Measurements from ENCODE around the gene ZNF329.

Gene ZNF329

DNA sequence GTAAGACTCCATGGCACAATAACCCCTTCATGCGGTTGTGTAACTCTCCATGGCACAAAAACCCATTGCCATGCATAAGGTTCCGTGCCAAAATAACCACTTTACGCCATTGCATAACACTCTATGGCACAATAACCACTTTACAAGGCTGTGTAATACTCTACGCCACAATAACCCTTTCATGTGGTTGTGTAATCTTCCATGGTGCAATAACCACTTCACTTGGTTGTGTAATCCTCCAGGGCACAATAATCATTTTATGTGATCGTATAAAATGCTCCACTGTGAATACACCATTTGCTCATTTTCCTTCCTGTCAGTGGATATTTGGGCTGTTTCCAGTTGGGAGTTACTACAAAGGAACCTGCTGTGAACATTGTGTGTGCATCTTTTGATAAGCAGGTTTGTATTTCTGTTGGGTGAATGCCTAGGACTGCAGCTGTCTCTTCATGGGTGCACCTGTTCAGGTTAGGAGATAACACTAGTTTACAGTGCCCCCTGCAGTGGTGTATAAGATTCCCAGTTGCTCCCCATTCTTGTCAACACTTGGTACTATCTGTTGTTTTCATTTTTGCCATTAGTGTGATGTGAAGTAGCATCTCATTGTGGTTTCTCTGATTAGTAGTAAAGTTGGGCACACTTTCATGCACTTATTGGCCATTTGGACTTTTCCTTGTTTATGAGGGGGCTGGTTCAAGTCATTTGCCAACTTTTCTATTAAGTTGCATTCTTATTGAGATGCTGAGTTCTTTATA lies 31.4 kb downstream of the ZNF329 start:
- no peak for DNase-seq (ENCODE audit: low read depth)

DNA sequence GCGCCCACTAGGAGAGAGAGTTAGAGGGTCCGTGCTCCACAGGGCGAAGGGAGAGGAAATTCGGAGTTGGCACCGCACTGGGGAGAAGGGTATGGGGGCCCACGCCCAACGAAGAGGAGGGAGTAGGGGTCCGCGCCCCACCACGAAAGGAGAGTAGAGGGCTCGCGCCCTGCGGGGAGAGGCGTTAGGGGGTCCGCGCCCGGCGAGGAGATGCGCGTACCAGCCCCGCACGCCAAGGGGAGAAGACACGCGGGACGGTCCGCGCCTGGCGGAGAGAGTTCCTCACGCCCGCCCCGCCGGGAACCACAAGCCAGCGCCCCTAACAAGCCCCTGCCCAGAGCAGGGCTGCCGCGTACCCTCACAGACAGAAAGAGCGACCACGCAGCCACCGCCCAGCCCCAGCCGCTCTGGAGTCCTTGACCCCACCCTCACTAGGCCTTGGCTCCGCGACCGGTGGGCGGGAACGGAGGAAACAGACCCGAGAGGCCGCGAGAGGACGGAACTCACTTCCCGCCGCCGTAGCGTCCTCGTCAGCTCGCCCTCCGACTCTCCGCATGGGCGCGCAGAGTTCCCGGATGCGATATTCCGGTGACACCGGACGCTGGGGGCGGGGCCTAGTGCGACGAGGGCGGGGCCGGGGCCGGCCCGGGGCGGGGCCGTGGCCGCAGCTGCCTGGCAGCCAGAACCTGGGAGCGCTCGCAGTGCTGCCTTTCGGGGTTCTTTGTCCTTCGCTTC lies 32.6 kb downstream of the ZNF329 start:
- DNase-seq (ENCODE audit: low read depth), result no peak

DNA sequence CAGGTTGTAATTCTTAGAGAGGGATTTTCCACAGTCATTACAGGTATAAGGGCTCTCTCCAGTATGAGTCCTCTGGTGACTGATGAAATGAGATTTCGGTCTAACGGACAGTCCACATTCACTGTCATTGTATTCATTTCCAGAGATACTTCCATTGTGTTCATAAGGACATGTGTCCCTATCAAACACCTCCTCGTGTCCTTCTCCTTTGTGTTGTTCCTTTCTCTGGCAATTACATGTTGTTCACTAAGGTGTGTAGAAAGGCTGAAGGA lies 42.1 kb downstream of the ZNF329 start:
- DNase-seq (ENCODE audit: low read depth), result no peak

DNA sequence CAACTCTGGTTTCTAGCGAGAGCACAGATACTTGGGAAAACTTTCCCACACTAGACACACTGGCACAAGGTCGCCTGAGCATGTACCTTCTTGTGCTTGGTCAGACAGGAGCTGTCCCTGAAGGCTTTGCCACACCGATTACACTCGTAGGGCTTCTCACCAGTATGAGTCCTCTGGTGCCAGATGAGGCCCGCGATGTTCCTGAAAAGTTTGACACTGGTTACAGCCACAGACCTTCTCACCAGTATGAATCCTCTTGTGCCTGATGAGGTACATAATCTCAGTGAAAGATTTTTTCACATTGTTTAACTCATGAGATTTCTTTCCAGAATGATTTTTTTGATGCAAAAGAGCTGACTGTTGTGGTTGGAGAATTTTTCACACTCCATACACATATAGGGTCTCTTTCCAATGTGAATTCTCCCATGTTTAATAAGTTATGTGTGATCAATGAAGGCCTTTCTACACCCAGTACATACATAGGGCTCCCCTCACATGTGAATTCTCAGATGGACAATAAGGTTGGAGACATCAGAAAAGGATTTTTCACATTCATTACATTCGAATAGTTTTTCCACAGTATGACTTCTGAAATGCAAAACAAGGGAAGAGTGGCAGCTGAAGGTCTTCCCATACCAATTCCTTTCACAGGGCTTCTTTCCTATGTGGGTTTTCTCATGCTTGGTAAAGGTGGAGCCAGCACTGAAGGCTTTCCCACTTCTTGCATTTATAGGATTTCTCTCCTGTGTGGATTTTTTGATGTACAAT lies 42.6 kb downstream of the ZNF329 start:
- DNase-seq (ENCODE audit: low read depth), result no peak

DNA sequence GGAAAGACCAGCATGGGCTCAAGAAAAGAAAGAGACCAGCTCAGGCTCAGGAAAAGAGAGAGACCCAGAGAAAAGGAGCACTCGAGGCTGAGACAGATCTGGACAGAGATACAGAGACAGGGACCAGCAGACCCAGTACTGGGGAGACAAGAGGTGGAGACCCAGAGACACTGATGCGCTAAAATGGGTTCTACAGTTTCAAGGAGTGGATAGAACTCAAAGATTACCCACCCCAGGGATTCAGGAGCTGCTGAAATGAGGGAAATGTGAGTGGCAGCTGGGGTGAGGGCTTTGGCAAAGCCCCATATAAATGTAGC lies 51.9 kb downstream of the ZNF329 start:
- no peak for DNase-seq (ENCODE audit: low read depth)

DNA sequence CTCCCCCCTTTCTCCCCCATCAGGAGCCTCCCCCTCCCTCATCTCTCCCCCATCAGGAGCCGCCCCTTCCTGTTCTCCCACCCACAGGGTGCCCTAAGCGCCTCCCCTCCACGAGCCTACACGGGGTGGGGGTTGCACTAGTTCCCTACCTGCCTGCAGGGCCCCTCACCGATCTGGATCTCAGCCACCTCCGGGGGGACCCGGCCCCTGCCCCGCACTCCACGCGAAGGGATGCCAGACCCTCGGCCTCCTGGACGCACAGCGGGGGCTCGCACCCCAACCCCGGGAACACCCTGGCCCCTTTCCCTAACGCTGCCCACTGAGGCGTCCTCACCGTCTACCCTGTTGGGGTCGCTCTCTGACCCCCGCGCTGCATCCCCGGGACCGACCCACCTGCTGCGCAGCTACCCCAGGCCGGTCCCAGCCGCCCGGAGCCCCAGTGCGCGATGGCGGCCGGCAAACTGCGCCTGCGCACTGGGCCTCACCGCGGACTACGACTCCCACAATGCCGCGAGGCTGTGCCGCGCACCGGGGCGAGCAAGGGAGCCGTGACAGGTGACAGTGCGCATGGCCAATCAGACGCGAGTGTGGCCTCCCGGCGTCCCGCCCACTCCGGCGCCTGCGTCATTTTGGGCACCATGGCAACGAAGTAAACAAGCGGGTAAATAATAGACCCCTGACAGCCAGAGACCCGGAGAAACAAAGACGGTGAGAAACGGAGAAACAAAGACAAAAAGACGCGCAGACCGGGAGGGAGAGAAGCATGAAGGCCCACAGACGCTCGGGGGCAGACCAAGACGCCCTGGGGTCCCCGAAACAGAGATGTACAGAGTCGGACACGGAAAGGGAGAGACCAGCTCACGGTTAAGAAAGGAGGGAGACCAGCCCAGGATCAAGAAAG lies 52.6 kb downstream of the ZNF329 start, which contains the start of gene ZSCAN18:
Gene ZSCAN18 (minus strand): TSS at position 451 of the 901 bp plus-strand sequence. CDS start 7,964 bp downstream, outside the sequence.
- DNase-seq (ENCODE audit: low read depth), result peak; percentile 92

DNA sequence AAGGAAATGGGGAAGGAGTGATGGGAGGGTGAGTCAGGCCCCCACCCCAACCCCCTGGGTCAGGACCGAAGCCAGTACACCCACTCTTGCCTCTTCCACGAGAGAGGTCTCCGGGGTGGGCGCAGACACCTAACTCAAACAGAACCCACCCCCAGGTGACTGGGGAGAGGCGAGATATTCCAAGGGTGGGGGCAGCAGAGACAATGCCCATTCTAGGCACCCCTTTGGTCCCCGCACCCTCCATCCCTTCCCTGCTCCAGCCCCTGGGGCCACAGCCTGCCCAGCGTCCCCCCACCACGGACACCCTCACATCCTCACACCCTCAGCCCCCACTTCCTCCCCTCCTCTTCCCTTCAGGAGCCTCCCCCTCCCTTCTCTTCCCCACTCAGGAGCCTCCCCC lies 53.2 kb downstream of the ZNF329 start:
- DNase-seq (ENCODE audit: low read depth), result no peak

DNA sequence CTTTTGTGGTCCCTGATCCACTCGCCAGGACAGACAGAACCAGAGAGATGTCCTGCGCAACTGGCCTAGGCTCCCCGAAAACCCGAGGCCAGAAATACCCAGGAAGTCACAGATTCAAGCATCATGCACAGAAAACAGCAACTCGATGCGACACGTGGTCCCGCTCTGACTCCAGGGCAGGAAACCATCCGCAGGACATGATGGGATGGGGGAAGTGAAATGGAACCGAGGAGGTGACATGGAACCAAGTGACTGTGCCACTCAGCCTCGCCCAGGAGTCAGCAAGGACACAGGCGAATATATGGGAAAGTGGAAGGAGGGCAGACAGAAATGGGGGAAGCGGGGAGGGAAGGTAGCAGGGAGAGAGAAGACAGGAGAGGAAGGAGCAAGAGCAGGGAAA lies 53.7 kb downstream of the ZNF329 start:
- DNase-seq (ENCODE audit: low read depth), result no peak

DNA sequence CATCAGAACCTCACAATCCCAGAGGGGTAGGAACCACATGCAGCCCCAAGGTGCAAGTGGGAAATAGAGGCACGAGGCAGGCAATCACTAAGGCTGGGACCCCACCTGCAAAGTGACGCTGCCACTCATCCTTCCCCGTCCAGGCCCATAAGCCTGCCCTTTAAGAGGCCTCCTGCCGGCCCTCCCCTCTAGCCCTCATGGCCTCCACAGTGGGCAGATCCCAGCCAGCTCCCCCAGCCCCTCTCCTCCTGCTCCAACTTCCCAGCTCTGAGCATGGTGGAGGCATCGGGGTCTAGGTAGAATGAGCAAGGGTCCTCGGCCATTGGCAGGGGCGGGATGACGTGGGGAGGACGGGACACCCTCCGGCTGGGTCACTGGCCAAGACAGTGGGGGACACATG lies 55.3 kb downstream of the ZNF329 start:
- DNase-seq (ENCODE audit: low read depth), result no peak

DNA sequence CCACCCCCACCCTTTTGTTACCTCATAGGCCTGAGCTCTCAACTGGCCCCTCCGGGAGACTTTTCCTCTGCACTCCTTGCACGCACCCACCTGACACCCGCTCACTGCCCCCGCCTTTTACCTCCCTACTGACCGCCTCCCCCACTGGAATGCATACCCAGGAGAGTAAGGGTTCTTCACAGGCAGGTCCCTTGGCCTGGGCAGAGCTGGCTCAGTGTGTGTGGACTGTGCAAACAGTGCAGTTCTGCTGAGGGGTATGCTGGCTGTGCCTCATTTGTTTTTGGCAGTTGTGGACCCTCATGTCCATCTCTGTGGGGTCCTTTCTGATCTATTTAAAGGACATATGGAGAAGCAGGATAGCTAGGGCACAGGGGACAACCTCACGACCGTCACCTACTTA lies 57.5 kb downstream of the ZNF329 start:
- no peak for DNase-seq (ENCODE audit: low read depth)

DNA sequence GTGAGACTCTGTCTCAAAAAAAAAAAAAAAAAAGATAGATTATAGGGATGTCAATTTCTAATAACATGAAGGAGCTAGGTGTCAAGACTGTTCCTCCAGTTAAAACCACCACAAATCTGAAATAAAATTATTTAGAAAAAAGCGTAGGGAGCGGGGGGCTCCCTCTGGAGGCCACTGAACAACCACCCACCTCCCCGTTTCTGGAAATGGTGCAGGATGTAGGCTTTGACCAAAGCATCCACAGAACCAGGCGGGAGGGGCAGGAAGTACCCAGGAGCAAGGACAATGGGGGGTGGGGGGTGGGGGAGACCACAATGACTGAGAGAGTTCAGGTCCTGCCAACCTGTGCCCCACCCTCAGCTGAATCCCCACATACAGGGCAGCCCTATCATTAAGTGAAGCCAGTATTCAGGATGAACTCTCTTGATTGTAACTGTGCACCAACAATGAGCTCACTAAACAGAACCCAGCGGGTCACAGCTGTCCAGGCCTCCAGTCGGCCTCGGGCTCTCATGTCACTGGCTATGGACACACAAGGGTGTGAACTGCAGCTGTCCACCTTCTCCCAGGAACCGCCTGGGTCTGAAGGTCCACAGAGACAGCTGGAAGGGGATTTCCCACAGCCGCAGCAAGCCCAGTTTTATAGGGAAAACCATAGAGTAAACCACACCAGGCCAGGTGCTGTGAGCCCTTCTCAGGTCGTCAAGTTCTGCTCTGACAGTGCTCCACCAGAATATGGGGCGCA lies 59.2 kb downstream of the ZNF329 start:
- no peak for DNase-seq (ENCODE audit: low read depth)

DNA sequence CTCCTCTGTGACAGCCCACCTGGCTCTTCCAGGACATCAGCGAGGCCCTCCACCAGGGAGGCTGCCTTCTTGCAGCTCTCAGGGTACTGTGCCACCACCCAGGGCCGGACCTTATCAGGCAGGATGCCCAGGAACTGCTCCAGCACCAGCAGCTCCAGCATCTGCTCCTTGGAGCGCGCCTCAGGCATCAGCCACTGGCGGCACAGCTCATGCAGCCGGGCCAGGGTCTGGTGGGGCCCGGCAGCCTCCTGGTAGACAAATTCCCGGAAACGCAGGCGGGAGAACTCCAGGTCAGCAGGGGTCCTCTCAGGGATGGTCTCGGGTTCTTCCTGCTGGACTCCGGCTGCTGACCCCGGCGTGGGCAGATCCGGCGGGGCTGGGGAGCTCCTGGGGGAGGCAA lies 60.7 kb downstream of the ZNF329 start:
- DNase-seq (ENCODE audit: low read depth), result no peak

DNA sequence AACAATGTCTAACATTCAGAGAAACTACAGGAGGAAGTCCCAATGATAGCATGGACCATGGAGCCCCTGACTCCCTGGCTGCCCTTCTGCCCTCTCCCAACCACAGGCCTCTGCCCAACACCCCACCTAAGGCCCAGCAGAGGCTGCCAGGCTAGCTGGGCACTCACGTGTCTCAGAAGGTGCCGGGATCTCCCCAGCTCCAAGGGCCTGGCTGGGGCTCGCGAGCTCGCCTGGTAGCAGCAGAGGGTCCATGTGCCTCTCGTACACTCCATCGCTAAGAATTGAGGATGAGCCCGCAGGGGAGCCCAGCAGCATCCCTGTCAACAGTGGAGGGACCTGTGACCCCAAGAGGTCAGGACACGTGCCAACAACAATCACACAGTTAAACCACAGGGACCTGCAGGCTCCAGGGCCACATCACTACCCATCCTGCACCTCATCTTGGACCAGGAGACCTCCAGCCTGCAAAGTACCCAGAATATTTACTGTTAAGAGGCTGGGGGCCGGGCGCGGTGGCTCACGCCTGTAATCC lies 62.0 kb downstream of the ZNF329 start:
- no peak for DNase-seq (ENCODE audit: low read depth)

DNA sequence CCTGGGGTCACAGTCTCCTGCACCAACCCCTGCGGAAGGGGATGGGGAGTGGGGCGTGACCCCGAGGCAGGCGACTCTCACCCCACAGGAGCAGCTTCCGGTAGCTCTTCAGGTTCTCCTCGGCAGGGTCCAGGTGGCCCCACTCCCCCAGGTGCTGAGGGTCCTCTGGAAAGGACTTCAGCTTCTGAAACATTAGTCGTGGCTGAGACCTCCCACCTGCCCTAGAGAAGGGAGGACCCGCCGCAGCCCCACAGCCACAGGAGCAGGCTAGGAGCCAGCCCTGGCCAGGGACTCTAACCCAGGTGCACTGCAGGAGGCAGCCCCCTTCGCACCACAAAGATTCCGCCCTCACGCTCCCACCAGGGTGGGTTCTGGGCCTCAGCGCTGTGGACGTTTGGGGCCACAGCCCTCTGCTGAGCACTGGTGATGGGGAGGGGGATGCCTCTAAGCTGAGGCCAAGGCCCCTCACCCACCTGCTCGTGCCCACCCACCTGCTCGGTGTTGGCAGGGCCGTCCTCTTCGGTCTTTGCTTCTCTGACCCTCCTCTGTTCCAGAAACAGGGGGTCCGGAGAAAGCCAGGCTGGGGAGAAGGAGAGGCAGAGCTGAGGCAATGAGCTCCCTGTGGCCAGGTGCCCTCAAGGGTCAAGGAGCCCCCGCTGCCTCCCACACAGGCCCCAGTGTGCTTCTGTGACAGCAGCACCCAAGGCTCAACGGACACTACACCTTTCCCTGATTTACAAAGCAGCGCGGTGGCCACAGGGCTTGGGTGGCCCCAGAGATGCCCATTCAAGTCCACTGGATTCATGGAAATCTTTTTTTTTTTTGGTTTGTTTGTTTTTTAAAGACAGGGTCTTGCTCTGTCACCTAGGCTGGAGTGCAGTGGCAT lies 63.5 kb downstream of the ZNF329 start:
- DNase-seq (ENCODE audit: low read depth), result no peak

DNA sequence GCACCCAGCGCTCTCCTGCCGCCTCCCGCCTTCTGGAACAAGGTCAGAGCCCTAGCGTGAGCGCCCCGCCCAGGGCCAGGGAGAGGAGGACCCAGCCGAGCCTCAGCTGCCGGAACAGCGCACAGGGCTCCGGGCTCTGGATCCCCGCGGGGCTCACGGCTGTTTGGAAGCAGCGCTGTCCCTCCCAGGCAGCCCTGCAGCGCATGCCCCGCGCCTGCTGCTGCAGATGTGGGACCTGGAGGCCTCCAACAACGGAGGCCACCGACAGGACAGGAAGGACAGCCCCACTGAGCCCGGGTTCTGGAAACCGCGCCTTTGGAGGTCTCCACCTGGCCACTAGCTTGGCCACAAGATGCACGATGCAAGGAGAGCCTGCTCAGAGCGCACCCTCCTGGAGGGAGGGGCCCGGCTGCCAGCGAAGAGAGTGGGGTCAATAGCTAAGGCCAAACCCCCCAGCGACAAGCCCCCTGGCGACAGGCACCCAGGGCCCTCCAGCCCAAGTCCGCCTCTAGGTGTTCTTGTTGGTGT lies 65.2 kb downstream of the ZNF329 start:
- DNase-seq (ENCODE audit: low read depth), result no peak

DNA sequence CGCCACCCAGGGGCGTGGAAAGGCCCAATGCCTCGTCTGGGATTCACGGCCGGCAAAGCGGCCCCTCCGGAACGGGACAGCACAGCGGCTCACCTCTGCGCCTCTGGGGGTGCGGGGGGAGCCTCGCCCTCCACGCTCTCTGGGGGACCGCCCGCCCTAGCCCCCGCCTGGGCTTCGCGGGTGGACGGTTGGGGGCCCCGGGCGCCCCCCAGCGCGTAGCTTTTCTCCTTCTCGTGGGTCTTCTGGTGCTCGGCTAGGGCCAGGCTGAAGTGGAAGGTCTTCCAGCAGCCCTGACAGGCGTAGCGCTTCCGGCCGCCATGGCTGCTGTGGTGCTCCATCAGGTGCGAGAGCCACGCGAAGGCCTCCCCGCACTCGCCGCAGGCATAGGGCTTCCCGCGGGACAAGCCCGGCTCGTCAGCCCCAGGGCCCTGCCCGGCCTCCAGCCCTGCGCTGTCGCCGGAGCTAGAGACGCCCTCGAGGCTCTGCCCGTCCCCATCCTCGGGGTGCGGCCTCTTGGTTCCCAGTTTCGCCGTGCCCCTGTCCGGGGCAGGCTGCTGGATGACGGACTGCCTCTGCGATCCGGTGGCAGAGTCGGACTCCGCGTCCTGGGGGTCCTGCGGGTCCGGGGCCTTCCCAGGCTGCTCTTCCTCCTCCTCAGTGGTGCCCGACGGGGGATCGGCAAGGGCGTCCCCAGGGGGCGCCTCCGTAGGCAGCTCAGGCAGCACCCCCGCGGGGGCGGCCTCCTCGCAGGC lies 65.8 kb downstream of the ZNF329 start:
- DNase-seq (ENCODE audit: low read depth), result no peak

DNA sequence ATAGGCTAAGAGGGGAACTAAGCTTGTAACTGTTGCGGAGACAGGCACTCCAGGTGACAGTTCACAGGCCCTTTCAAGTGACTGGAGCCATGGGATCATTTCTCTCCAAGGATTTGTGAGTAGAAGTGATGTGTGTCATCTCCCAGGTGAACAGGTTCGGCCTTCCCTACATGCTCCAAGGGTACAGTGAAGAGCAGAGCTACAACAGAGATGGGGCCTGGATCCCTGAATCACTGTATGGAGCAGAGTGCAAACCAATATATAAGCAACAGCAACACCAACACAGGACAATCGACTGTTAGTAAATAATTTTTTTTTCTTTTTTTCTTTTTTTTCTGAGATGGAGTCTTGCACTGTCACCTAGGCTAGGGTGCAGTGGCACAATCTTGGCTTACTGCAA lies 67.6 kb downstream of the ZNF329 start:
- DNase-seq (ENCODE audit: low read depth), result no peak

DNA sequence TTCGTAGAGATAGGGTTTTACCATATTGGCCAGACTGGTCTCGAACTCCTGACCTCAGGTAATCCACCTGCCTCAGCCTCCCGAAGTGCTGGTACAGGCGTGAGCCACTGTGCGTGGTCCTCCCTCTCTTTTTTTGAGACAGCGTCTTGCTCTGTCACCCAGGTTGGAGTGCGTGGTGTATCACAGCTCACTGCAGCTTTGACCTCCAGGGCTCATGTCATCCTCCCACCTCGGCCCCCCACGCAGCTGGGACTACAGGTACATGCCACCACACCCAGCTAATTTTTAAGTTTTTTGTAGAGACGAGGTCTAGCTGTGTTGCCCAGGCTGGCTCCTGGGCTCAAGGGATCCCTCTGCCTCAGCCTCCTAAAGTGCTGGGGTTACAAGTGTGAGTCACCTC lies 70.8 kb downstream of the ZNF329 start:
- no peak for DNase-seq (ENCODE audit: low read depth)

Measured in stimulated activated CD8-positive, alpha-beta memory T cell treated with anti-CD3 and anti-CD28 coated beads, Interleukin-7, amount 100 ng/mL, for 24 hours (primary cell).